Activated naive CD8-positive, alpha-beta T cell treated with anti-CD3 and anti-CD28 coated beads, Interleukin-2, amount 50 U/mL, for 24 hours (primary cell): Measurements from ENCODE around the gene SND1.
A peak's percentile ranks its signal among the peaks of the same experiment; 100 is the strongest.

Source experiments
- ATAC-seq: fragments of 150-1000 bp; cut with Tn5 transposase; one replicate; pipeline ENCODE4 v1.10.0; 2021
- DNase-seq: peaks from one replicate; pipeline ENCODE4 v3.0.0; 2021
- H3K27ac Mint-ChIP-seq: one replicate; pipeline ENCODE4 v1.8.0; 2021; ENCODE audit warnings: mild to moderate bottlenecking, mixed read lengths
- H3K27me3 Mint-ChIP-seq: one replicate; pipeline ENCODE4 v1.8.0; 2021; ENCODE audit warnings: mixed read lengths
- H3K36me3 Mint-ChIP-seq: one replicate; pipeline ENCODE4 v1.8.0; 2021; ENCODE audit warnings: low read depth, mixed read lengths
- H3K4me1 Mint-ChIP-seq: one replicate; pipeline ENCODE4 v1.8.0; 2021; ENCODE audit warnings: mixed read lengths
- H3K4me3 Mint-ChIP-seq: one replicate; pipeline ENCODE4 v1.8.0; 2021; ENCODE audit warnings: mild to moderate bottlenecking, moderate library complexity, mixed read lengths
- H3K9me3 Mint-ChIP-seq: one replicate; pipeline ENCODE4 v1.8.0; 2021; ENCODE audit warnings: mixed read lengths

SND1 gene

GRCh38 chr7:127651556-127652332 lies at the start of gene SND1:
Gene SND1 (plus strand): TSS chr7:127652194. CDS start chr7:127652374, 180 bp downstream.
- peaks cover 33% of the 10 kb centered on the region for H3K36me3 Mint-ChIP-seq
- H3K27me3 Mint-ChIP-seq, result no peaks in the 10 kb centered on the region
- H3K27ac Mint-ChIP-seq, result peak within 1 kb of the TSS; percentile 99
- H3K9me3 Mint-ChIP-seq, result no peaks in the 10 kb centered on the region
- peak; percentile 98 for DNase-seq
- peaks cover 41% of the 10 kb centered on the region for H3K4me1 Mint-ChIP-seq
- peak; percentile 95 for ATAC-seq
- H3K4me3 Mint-ChIP-seq, result no peak within 1 kb of the TSS

GRCh38 chr7:127608446-127608845 lies 43.5 kb upstream of the SND1 start:
- no peak for DNase-seq
- H3K9me3 Mint-ChIP-seq, result no peaks in the 10 kb centered on the region
- H3K4me1 Mint-ChIP-seq, result no peaks in the 10 kb centered on the region
- H3K27ac Mint-ChIP-seq, result no peak overlapping the region
- no peak overlapping the region for H3K4me3 Mint-ChIP-seq
- no peak for ATAC-seq
- H3K27me3 Mint-ChIP-seq, result peaks cover 13% of the 10 kb centered on the region
- H3K36me3 Mint-ChIP-seq, result no peaks in the 10 kb centered on the region

DNA sequence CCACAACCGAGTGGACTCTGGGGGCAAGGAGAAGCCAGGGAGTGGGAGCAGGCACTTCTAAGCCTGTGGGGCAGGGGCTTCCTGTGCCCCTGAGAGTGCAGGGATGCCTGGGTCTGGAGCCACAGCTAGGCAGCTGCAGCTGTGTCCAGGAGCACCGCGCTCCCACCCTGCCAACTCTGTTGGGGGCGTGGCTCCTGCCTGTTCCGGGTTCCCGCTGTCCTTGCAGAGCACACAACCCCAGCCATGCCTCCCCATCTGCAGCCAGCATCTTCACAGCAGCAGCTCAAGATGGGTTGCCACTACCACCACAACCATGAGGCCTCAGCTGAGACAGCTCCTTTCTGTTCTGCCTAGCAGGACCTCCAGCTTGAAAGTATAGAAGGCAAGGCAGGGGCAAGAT lies 42.7 kb upstream of the SND1 start:
- peaks cover 17% of the 10 kb centered on the region for H3K27me3 Mint-ChIP-seq
- H3K4me3 Mint-ChIP-seq, result no peak overlapping the region
- no peaks in the 10 kb centered on the region for H3K9me3 Mint-ChIP-seq
- ATAC-seq, result no peak
- H3K36me3 Mint-ChIP-seq, result no peaks in the 10 kb centered on the region
- H3K27ac Mint-ChIP-seq, result no peak overlapping the region
- H3K4me1 Mint-ChIP-seq, result no peaks in the 10 kb centered on the region
- no peak for DNase-seq

DNA sequence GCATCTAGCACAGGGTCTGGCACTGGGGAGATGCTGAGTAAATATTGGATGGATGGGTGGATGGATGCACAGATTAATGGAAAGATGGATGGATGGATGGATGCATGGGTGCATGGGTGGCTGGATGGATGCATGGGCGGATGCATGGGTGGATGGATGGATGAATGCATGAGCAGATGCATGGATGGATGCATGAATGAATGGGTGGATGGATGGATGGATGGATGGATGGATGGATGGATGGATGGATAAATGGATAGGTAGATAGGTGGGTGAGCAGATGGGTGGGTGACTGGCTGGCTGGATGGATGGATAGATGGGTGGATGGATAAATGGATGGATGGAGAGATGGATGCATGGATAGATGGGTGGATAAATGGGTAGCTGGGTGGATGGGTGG lies 39.7 kb upstream of the SND1 start:
- Mint-ChIP-seq H3K4me1 (no peaks in the 10 kb centered on the region), H3K27ac (no peak overlapping the region), H3K27me3 (peaks cover 27% of the 10 kb centered on the region), H3K9me3 (no peaks in the 10 kb centered on the region), H3K4me3 (no peak overlapping the region), H3K36me3 (no peaks in the 10 kb centered on the region)
- ATAC-seq (no peak), DNase-seq (no peak)

DNA sequence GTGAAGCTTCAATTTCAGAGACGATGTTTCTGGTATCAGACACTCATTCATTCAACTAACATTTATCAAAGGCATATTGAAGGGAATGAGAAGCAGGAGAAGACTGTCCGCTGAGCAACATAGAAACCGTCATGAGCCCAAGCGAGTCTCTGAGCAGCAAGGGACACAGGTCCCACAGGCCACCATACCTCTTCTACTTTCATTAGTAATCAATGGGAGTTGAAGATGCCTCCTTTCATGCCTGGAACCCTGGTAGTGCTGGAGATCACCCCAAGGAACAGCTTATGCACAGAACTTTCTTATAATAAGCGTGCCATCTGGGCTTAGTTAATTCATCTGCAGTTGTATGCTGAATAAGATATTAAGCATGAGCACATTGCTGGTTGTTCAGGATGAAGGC lies 35.3 kb upstream of the SND1 start:
- peaks cover 56% of the 10 kb centered on the region for H3K27me3 Mint-ChIP-seq
- ATAC-seq (no peak), DNase-seq (no peak)
- no peak overlapping the region for H3K4me3 Mint-ChIP-seq
- H3K36me3 Mint-ChIP-seq, result no peaks in the 10 kb centered on the region
- peaks cover 12% of the 10 kb centered on the region for H3K4me1 Mint-ChIP-seq
- no peaks in the 10 kb centered on the region for H3K9me3 Mint-ChIP-seq
- H3K27ac Mint-ChIP-seq, result no peak overlapping the region

- peaks cover 12% of the 10 kb centered on the region for H3K4me1 Mint-ChIP-seq
- ATAC-seq, result no peak
- no peak within 1 kb of the TSS for H3K4me3 Mint-ChIP-seq
- H3K27ac Mint-ChIP-seq, result no peak within 1 kb of the TSS
- H3K9me3 Mint-ChIP-seq, result no peaks in the 10 kb centered on the region
- DNase-seq, result no peak
- H3K36me3 Mint-ChIP-seq, result no peaks in the 10 kb centered on the region
- H3K27me3 Mint-ChIP-seq, result peaks cover 52% of the 10 kb centered on the region
Measured at GRCh38 chr7:127618042-127618441, 34.0 kb upstream of the SND1 start, which contains the start of gene PAX4. Gene PAX4 (minus strand): TSS chr7:127618142. CDS start chr7:127615928, 2,214 bp downstream.

GRCh38 chr7:127618775-127619174 lies 33.2 kb upstream of the SND1 start:
- ATAC-seq (no peak), DNase-seq (no peak)
- peaks cover 51% of the 10 kb centered on the region for H3K27me3 Mint-ChIP-seq
- H3K4me3 Mint-ChIP-seq, result no peak overlapping the region
- no peak overlapping the region for H3K27ac Mint-ChIP-seq
- H3K4me1 Mint-ChIP-seq, result peaks cover 12% of the 10 kb centered on the region
- no peaks in the 10 kb centered on the region for H3K9me3 Mint-ChIP-seq
- H3K36me3 Mint-ChIP-seq, result no peaks in the 10 kb centered on the region

- Mint-ChIP-seq H3K9me3 (no peaks in the 10 kb centered on the region), H3K36me3 (no peaks in the 10 kb centered on the region), H3K27ac (no peak overlapping the region), H3K4me1 (peaks cover 12% of the 10 kb centered on the region), H3K4me3 (no peak overlapping the region), H3K27me3 (peaks cover 54% of the 10 kb centered on the region)
- ATAC-seq (peak; percentile 22), DNase-seq (no peak)
Measured at GRCh38 chr7:127619681-127620405, 32.2 kb upstream of the SND1 start.

- Mint-ChIP-seq H3K4me3 (no peak overlapping the region), H3K36me3 (no peaks in the 10 kb centered on the region), H3K27me3 (peaks cover 58% of the 10 kb centered on the region), H3K27ac (no peak overlapping the region), H3K4me1 (peaks cover 12% of the 10 kb centered on the region), H3K9me3 (no peaks in the 10 kb centered on the region)
- DNase-seq (no peak), ATAC-seq (peak; percentile 37)
Measured at GRCh38 chr7:127620406-127621233, 31.4 kb upstream of the SND1 start.

GRCh38 chr7:127625331-127625730 lies 26.7 kb upstream of the SND1 start:
- Mint-ChIP-seq H3K9me3 (no peaks in the 10 kb centered on the region), H3K36me3 (no peaks in the 10 kb centered on the region), H3K4me3 (no peak overlapping the region), H3K27ac (no peak overlapping the region), H3K4me1 (peaks cover 8% of the 10 kb centered on the region), H3K27me3 (peaks cover 36% of the 10 kb centered on the region)
- ATAC-seq, result no peak
- DNase-seq, result no peak

- no peak overlapping the region for H3K4me3 Mint-ChIP-seq
- no peak overlapping the region for H3K27ac Mint-ChIP-seq
- ATAC-seq, result no peak
- H3K27me3 Mint-ChIP-seq, result peaks cover 29% of the 10 kb centered on the region
- H3K9me3 Mint-ChIP-seq, result no peaks in the 10 kb centered on the region
- H3K36me3 Mint-ChIP-seq, result no peaks in the 10 kb centered on the region
- no peak for DNase-seq
- no peaks in the 10 kb centered on the region for H3K4me1 Mint-ChIP-seq
Measured at GRCh38 chr7:127628445-127628844, 23.5 kb upstream of the SND1 start.

- Mint-ChIP-seq H3K27me3 (peaks cover 26% of the 10 kb centered on the region), H3K4me1 (no peaks in the 10 kb centered on the region), H3K36me3 (no peaks in the 10 kb centered on the region), H3K9me3 (no peaks in the 10 kb centered on the region), H3K4me3 (no peak overlapping the region), H3K27ac (no peak overlapping the region)
- peak; percentile 75 for ATAC-seq
- peak; percentile 54 for DNase-seq
Measured at GRCh38 chr7:127629268-127629854, 22.6 kb upstream of the SND1 start.

DNA sequence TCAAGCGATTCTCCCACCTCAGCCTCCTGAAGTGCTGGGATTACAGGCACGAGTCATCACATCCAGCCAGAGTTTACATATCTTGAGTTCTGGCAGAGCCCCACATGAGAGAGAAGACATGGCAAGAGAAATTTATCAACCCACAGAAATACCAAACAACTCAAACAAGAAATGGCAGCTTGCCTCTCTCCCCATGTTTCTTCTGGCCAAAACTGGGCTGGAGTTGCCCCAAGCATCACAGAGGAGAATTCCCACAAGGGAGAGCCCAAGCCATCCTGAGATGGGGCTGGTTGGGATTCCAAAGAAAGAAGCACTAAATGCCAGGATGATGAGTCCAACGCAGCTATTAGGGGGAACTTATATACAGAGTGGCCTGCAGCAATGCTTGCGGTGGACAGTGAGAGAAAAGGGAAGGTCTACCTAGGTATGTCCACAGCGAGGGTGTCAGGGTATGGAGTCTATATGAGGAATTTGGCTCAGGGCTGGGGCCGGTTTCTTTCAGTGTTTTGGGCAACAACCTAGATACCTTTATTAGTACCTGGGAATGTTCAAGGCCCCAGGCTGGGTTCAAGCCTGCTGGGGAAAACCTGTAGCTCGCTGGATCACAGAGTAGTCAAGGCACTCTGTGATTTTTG lies 19.6 kb upstream of the SND1 start:
- no peak overlapping the region for H3K27ac Mint-ChIP-seq
- no peak overlapping the region for H3K4me3 Mint-ChIP-seq
- H3K36me3 Mint-ChIP-seq, result no peaks in the 10 kb centered on the region
- DNase-seq (no peak), ATAC-seq (no peak)
- H3K27me3 Mint-ChIP-seq, result peaks cover 15% of the 10 kb centered on the region
- peaks cover 7% of the 10 kb centered on the region for H3K4me1 Mint-ChIP-seq
- no peaks in the 10 kb centered on the region for H3K9me3 Mint-ChIP-seq
